ENCODE results near the gene MYO3B. TPM values are rescaled to one million over a fixed set of nuclear protein-coding genes. Genes with fewer than 3 reads are reported as not detected.

Gene MYO3B
- total RNA-seq, 2 donors from 2014 or later: 5.2 to 10.9 TPM

GRCh38 chr2:170330881-170331280, 152.9 kb downstream of the MYO3B start:
- no peak overlapping the region for H3K4me3 Mint-ChIP-seq
- H3K9me3 Mint-ChIP-seq: peaks cover 10% of the 10 kb centered on the region
- no peaks in the 10 kb centered on the region for H3K36me3 Mint-ChIP-seq (ENCODE audit: low read depth)
- Histone ChIP-seq H3K9me3 (ENCODE audit: control insufficient read depth, low read length) (peaks cover 16% of the 10 kb centered on the region), H3K4me1 (ENCODE audit: control insufficient read depth, insufficient read depth, low read length) (no peaks in the 10 kb centered on the region), H3K9ac (ENCODE audit: extremely low read depth, low read length, poor library complexity, severe bottlenecking) (no peak overlapping the region), H3K4me3 (ENCODE audit: low read length) (no peak overlapping the region), H3K27ac (ENCODE audit: low read depth, low read length) (no peak overlapping the region), H3K36me3 (ENCODE audit: control insufficient read depth, insufficient read depth, low read length) (no peaks in the 10 kb centered on the region), H3K27me3 (ENCODE audit: control insufficient read depth, insufficient read depth, low read length, poor library complexity, severe bottlenecking) (no peaks in the 10 kb centered on the region)
- TF ChIP-seq CTCF (conservative IDR thresholded peaks at IDR 0.05): no peak
- no peaks in the 10 kb centered on the region for H3K27me3 Mint-ChIP-seq (ENCODE audit: insufficient read depth)
- no peak overlapping the region for H3K27ac Mint-ChIP-seq
- DNase-seq: no peak
- H3K4me1 Mint-ChIP-seq: no peaks in the 10 kb centered on the region
- 97 to 100% methylated on average over 1 of the region's 1 CpG for WGBS, 2 experiments (ENCODE audit: insufficient coverage in 1 of 2, insufficient read length in 1 of 2)

DNA sequence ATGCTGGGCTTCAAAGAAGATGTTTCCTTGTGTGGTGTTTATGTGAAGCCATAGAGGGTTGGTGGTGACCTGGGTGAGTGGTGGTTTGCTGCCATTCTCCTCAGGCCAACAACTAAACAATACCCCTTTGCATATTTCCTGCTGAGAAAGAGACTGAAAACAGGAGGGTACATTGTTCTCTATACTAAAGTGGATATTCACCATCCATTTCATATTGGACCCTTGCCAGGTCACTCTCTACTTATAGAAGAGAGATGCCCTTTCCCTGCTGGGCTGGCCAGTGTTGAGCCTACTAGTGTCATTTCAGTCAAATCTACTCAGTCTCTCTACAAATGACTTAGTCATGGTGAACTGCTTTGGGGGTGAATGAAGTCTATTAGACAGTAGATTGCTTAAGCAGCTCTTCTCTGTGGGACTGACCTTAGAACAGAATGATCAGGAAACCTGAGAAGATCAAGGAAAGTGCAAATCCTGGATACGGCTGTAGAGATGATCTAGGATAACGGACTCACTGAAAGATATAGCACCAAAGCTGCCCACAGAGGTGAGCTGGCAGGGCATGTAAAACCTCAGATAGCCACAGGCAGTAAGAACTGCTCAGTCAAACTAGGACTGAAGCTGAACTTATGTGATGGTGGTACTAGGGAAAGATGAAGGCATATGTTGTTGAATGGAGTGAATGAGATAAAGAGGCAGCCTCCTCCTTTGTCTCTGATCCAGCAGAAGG, 154.9 kb downstream of the MYO3B start:
- Histone ChIP-seq H3K4me3 (ENCODE audit: low read length) (no peak overlapping the region), H3K4me1 (ENCODE audit: control insufficient read depth, insufficient read depth, low read length) (no peaks in the 10 kb centered on the region), H3K36me3 (ENCODE audit: control insufficient read depth, insufficient read depth, low read length) (no peaks in the 10 kb centered on the region), H3K9me3 (ENCODE audit: control insufficient read depth, low read length) (peaks cover 16% of the 10 kb centered on the region), H3K27ac (ENCODE audit: low read depth, low read length) (no peak overlapping the region), H3K27me3 (ENCODE audit: control insufficient read depth, insufficient read depth, low read length, poor library complexity, severe bottlenecking) (no peaks in the 10 kb centered on the region), H3K9ac (ENCODE audit: extremely low read depth, low read length, poor library complexity, severe bottlenecking) (no peak overlapping the region)
- TF ChIP-seq CTCF (conservative IDR thresholded peaks at IDR 0.05): no peak
- Mint-ChIP-seq H3K9me3 (peaks cover 11% of the 10 kb centered on the region), H3K36me3 (ENCODE audit: low read depth) (no peaks in the 10 kb centered on the region), H3K4me3 (no peak overlapping the region), H3K4me1 (no peaks in the 10 kb centered on the region), H3K27me3 (ENCODE audit: insufficient read depth) (peaks cover 2% of the 10 kb centered on the region), H3K27ac (no peak overlapping the region)
- whole genome bisulfite sequencing, 2 experiments (ENCODE audit: insufficient coverage in 1 of 2, insufficient read length in 1 of 2): 83 to 94% methylated on average over 2 of the region's 2 CpGs
- DNase-seq: no peak

GRCh38 chr2:170335351-170335750, 157.4 kb downstream of the MYO3B start:
- Mint-ChIP-seq H3K27ac (no peak overlapping the region), H3K4me3 (no peak overlapping the region), H3K27me3 (ENCODE audit: insufficient read depth) (peaks cover 2% of the 10 kb centered on the region), H3K36me3 (ENCODE audit: low read depth) (no peaks in the 10 kb centered on the region), H3K4me1 (peaks cover 12% of the 10 kb centered on the region), H3K9me3 (peaks cover 11% of the 10 kb centered on the region)
- no peak for TF ChIP-seq CTCF (conservative IDR thresholded peaks at IDR 0.05)
- Histone ChIP-seq H3K27ac (ENCODE audit: low read depth, low read length) (no peak overlapping the region), H3K36me3 (ENCODE audit: control insufficient read depth, insufficient read depth, low read length) (no peaks in the 10 kb centered on the region), H3K27me3 (ENCODE audit: control insufficient read depth, insufficient read depth, low read length, poor library complexity, severe bottlenecking) (no peaks in the 10 kb centered on the region), H3K9ac (ENCODE audit: extremely low read depth, low read length, poor library complexity, severe bottlenecking) (no peak overlapping the region), H3K9me3 (ENCODE audit: control insufficient read depth, low read length) (peaks cover 16% of the 10 kb centered on the region), H3K4me3 (ENCODE audit: low read length) (no peak overlapping the region), H3K4me1 (ENCODE audit: control insufficient read depth, insufficient read depth, low read length) (peaks cover 9% of the 10 kb centered on the region)
- DNase-seq: no peak
- WGBS, 2 experiments (ENCODE audit: insufficient coverage in 1 of 2, insufficient read length in 1 of 2): 40 to 81% methylated on average over 1 to 3 of the region's 3 CpGs
